Measurements from ENCODE around the gene FABP7. TPM values are rescaled to one million over a fixed set of nuclear protein-coding genes. Genes with fewer than 3 reads are reported as not detected.

FABP7 gene
- total and polyA plus RNA-seq, 2 donors (not counting 1 experiment from before 2014, with no cell fraction given), result not detected

DNA sequence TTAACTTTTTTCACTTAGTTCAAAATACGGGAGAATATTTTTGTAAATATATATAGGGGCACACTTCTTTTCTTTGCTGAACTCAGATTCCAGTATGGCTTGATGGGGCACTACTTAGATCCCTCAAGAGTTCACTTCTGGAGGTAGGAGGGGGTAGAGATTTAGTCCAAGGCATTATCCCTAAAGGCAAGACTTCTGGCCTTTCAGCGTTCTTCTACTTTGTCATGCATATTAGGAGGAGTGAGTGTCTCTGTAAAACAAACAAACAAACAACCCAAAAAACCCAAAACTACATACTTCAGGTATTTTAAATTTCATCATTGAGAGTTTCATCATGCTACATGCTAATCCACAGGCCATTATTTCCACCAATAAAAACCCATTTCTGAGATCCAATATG is 41.6 kb downstream of the FABP7 start:
- CTCF ChIA-PET, result no interaction called here
- H3K4me2 ChIP-seq (replicated peaks; ENCODE audit: low read depth, low read length, poor library complexity, severe bottlenecking), result no peak overlapping the region
- H3K4me1 ChIP-seq (ENCODE audit: control insufficient read depth in 2 of 2, insufficient read depth in 2 of 2, low read length in 2 of 2), result no peaks in the 10 kb centered on the region
- no peak for TF ChIP-seq EZH2 (IDR thresholded peaks at IDR 0.05; ENCODE audit: borderline replicate concordance, insufficient read depth, low read depth, low read length, poor library complexity, severe bottlenecking)
- TF ChIP-seq CTCF (IDR thresholded peaks at IDR 0.05), result no peak
- no peak overlapping the region for H3K27ac ChIP-seq (ENCODE audit: low read length in 2 of 2)
- no peaks in the 10 kb centered on the region for H3K79me2 ChIP-seq (ENCODE audit: control insufficient read depth, insufficient read depth, low read length)
- no CpG with 5 or more reads among the region's 2 CpGs for WGBS (ENCODE audit: insufficient coverage)
- ATAC-seq (ENCODE audit: low read depth) (no peak), DNase-seq (no peak)
- Mint-ChIP-seq H3K9me3 (ENCODE audit: insufficient read depth) (no peaks in the 10 kb centered on the region), H3K27ac (no peak overlapping the region), H3K27me3 (no peaks in the 10 kb centered on the region), H3K4me3 (no peak overlapping the region), H3K4me1 (no peaks in the 10 kb centered on the region)
- H2AFZ ChIP-seq (ENCODE audit: insufficient read depth, low read depth, low read length, poor library complexity, severe bottlenecking), result no peak overlapping the region
- no peaks in the 10 kb centered on the region for H3K36me3 ChIP-seq (replicated peaks in 1 of 2; ENCODE audit: control extremely low read depth in 1 of 2, control insufficient read depth in 1 of 2, extremely low read depth in 1 of 2, insufficient read depth in 2 of 2, low read length in 1 of 2)
- H3K9ac ChIP-seq (ENCODE audit: low read length), result no peak overlapping the region
- H3K27me3 ChIP-seq (replicated peaks in 1 of 4; ENCODE audit: control extremely low read depth in 1 of 4, control insufficient read depth in 3 of 4, insufficient read depth in 4 of 4, low read length in 3 of 4), result no peaks in the 10 kb centered on the region
- H3K4me3 ChIP-seq (ENCODE audit: control extremely low read depth in 1 of 5, extremely low read depth in 1 of 5, insufficient read depth in 1 of 5, low read depth in 2 of 5, low read length in 4 of 5), result no peak overlapping the region
- POLR2A ChIA-PET, result no interaction called here
- H4K20me1 ChIP-seq (ENCODE audit: control insufficient read depth, insufficient read depth, low read length, poor library complexity, severe bottlenecking), result no peaks in the 10 kb centered on the region
- intact Hi-C loops (cut with micrococcal nuclease), result no loop called here
- H3K9me3 ChIP-seq (ENCODE audit: control extremely low read depth in 1 of 3, control insufficient read depth in 2 of 3, insufficient read depth in 1 of 3, low read length in 2 of 3), result no peaks in the 10 kb centered on the region

GRCh38 chr6:122825163-122825562 is 45.6 kb downstream of the FABP7 start:
- H3K27ac Mint-ChIP-seq, result no peak overlapping the region
- DNase-seq, result no peak
- H3K27me3 Mint-ChIP-seq, result no peaks in the 10 kb centered on the region
- Histone ChIP-seq H3K4me2 (replicated peaks; ENCODE audit: low read depth, low read length, poor library complexity, severe bottlenecking) (no peak overlapping the region), H3K27ac (ENCODE audit: low read length in 2 of 2) (no peak overlapping the region), H3K79me2 (ENCODE audit: control insufficient read depth, insufficient read depth, low read length) (no peaks in the 10 kb centered on the region), H4K20me1 (ENCODE audit: control insufficient read depth, insufficient read depth, low read length, poor library complexity, severe bottlenecking) (no peaks in the 10 kb centered on the region), H3K4me3 (ENCODE audit: control extremely low read depth in 1 of 5, extremely low read depth in 1 of 5, insufficient read depth in 1 of 5, low read depth in 2 of 5, low read length in 4 of 5) (no peak overlapping the region), H3K9ac (ENCODE audit: low read length) (no peak overlapping the region), H3K36me3 (replicated peaks in 1 of 2; ENCODE audit: control extremely low read depth in 1 of 2, control insufficient read depth in 1 of 2, extremely low read depth in 1 of 2, insufficient read depth in 2 of 2, low read length in 1 of 2) (no peaks in the 10 kb centered on the region), H2AFZ (ENCODE audit: insufficient read depth, low read depth, low read length, poor library complexity, severe bottlenecking) (no peak overlapping the region), H3K4me1 (ENCODE audit: control insufficient read depth in 2 of 2, insufficient read depth in 2 of 2, low read length in 2 of 2) (no peaks in the 10 kb centered on the region), H3K9me3 (ENCODE audit: control extremely low read depth in 1 of 3, control insufficient read depth in 2 of 3, insufficient read depth in 1 of 3, low read length in 2 of 3) (no peaks in the 10 kb centered on the region), H3K27me3 (replicated peaks in 1 of 4; ENCODE audit: control extremely low read depth in 1 of 4, control insufficient read depth in 3 of 4, insufficient read depth in 4 of 4, low read length in 3 of 4) (peaks cover 0 to 2% (median 0%) of the 10 kb centered on the region in 4 experiments)
- H3K4me1 Mint-ChIP-seq, result no peaks in the 10 kb centered on the region
- CTCF ChIA-PET, result interaction anchor here (1.3 to 1.9 kb wide), 2 partner anchors 10 to 14 kb away, joined by 5 to 9 read pairs; no protein-coding TSS in a partner anchor
- 93% methylated on average over 2 of the region's 5 CpGs for WGBS (ENCODE audit: insufficient coverage)
- no peak for ATAC-seq (ENCODE audit: low read depth)
- no peak overlapping the region for H3K4me3 Mint-ChIP-seq
- POLR2A ChIA-PET, result no interaction called here
- no peak for TF ChIP-seq EZH2 (IDR thresholded peaks at IDR 0.05; ENCODE audit: borderline replicate concordance, insufficient read depth, low read depth, low read length, poor library complexity, severe bottlenecking)
- no peak for TF ChIP-seq CTCF (IDR thresholded peaks at IDR 0.05)
- intact Hi-C loops (cut with micrococcal nuclease), result no loop called here
- H3K9me3 Mint-ChIP-seq (ENCODE audit: insufficient read depth), result no peaks in the 10 kb centered on the region
